K562 (cell line): ENCODE data around the gene GCN1.

Source experiments
- HNRNPK ChIP-seq: fragments of 200-400 bp; formaldehyde crosslinking; IDR thresholded peaks from one replicate; pipeline ENCODE4 v1.6.1; 2018; ENCODE audit warnings: mild to moderate bottlenecking, low read depth, low read length; ENCODE audit not compliant: poor library complexity, severe bottlenecking
- POLR2A ChIP-seq: fragments of 450-650 bp; conservative IDR thresholded peaks from 2 replicates; pipeline ENCODE4 v1.6.1; 2016
- POLR3G ChIP-seq: IDR thresholded peaks from 2 replicates; pipeline ENCODE4 v1.6.1; 2011; ENCODE audit not compliant: insufficient read length, insufficient replicate concordance; ENCODE audit errors: extremely low read depth
- SIX5 ChIP-seq, 2 experiments: IDR thresholded peaks; 2 replicates each; pipeline ENCODE4 v1.6.1; 2011; ENCODE audit warnings: low read length in 2 of 2, borderline replicate concordance in 1 of 2, low read depth in 1 of 2, mild to moderate bottlenecking in 1 of 2, moderate library complexity in 1 of 2; ENCODE audit not compliant: insufficient read depth in 1 of 2
- SPI1 ChIP-seq: IDR thresholded peaks from 2 replicates; pipeline ENCODE4 v1.6.1; 2011; ENCODE audit warnings: low read depth, low read length, control low read depth, borderline replicate concordance
- ZNF134 ChIP-seq: fragments of 250-450 bp; sonication (Bioruptor Pico); conservative IDR thresholded peaks from 2 replicates; pipeline ENCODE4 v1.4.0; 2020
- ZNF785 ChIP-seq: fragments of 250-450 bp; sonication (Bioruptor Pico); IDR thresholded peaks from 2 replicates; pipeline ENCODE4 v1.4.0; 2020; ENCODE audit warnings: mild to moderate bottlenecking
- TF ChIP-seq, protein P1 (sequence below): sonication (generic); formaldehyde crosslinking; IDR thresholded peaks from 2 replicates; pipeline ENCODE4 v1.8.0; 2022; ENCODE audit warnings: mild to moderate bottlenecking, missing genetic modification reagents
- TF ChIP-seq, protein P2 (sequence below), 3 experiments: IDR thresholded peaks in 2 of 3; conservative IDR thresholded peaks in 1 of 3; 2 replicates each; pipeline ENCODE4 v1.5.1; 2011 to 2012; ENCODE audit warnings: low read length in 3 of 3, mild to moderate bottlenecking in 3 of 3, control low read depth in 2 of 3, improper control_type of control experiment in 1 of 3, inconsistent platforms in 1 of 3, low read depth in 1 of 3, mixed read lengths in 1 of 3, moderate library complexity in 1 of 3; ENCODE audit not compliant: insufficient read depth in 2 of 3

DNA sequence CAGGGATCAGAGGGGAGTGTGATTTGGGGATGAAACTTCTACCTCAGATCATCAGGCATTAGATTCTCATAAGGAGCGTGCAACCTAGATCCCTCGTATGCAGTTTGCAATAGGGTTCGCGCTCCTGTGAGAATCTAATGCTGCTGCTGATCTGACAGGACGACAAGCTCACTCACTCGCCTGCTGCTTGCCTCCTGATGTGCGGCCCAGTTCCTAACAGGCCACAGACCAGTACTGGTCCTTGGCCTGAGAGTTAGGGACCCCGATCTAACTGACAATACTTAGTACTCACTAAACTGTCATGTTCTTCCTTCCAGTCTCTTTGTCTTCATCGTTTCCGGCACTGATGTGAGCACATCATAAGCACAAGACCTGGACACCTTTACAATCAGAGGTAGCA is 11.7 kb upstream of the GCN1 start:
- no peak for TF ChIP-seq ZNF785 (CRISPR knock-in tag)
- TF ChIP-seq, protein P1, sequence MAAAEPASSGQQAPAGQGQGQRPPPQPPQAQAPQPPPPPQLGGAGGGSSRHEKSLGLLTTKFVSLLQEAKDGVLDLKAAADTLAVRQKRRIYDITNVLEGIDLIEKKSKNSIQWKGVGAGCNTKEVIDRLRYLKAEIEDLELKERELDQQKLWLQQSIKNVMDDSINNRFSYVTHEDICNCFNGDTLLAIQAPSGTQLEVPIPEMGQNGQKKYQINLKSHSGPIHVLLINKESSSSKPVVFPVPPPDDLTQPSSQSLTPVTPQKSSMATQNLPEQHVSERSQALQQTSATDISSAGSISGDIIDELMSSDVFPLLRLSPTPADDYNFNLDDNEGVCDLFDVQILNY = no peak
- TF ChIP-seq POLR2A = no peak
- TF ChIP-seq SPI1 = no peak
- TF ChIP-seq, protein P2, sequence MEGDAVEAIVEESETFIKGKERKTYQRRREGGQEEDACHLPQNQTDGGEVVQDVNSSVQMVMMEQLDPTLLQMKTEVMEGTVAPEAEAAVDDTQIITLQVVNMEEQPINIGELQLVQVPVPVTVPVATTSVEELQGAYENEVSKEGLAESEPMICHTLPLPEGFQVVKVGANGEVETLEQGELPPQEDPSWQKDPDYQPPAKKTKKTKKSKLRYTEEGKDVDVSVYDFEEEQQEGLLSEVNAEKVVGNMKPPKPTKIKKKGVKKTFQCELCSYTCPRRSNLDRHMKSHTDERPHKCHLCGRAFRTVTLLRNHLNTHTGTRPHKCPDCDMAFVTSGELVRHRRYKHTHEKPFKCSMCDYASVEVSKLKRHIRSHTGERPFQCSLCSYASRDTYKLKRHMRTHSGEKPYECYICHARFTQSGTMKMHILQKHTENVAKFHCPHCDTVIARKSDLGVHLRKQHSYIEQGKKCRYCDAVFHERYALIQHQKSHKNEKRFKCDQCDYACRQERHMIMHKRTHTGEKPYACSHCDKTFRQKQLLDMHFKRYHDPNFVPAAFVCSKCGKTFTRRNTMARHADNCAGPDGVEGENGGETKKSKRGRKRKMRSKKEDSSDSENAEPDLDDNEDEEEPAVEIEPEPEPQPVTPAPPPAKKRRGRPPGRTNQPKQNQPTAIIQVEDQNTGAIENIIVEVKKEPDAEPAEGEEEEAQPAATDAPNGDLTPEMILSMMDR (IDR thresholded peaks at IDR 0.05 in 2 of 3, conservative IDR thresholded peaks at IDR 0.05 in 1 of 3; ENCODE audit: insufficient read depth in 2 of 3, low read depth in 1 of 3, low read length in 3 of 3) = no peak
- TF ChIP-seq HNRNPK = no peak
- TF ChIP-seq POLR3G = no peak
- TF ChIP-seq SIX5 (IDR thresholded peaks at IDR 0.05; ENCODE audit: borderline replicate concordance in 1 of 2, insufficient read depth in 1 of 2, low read depth in 1 of 2, low read length in 2 of 2) = no peak
- no peak for TF ChIP-seq ZNF134
